HG03354 (cell line): Measurements from ENCODE around the gene GASK1A.

Experiments
- ATAC-seq: cut with Tn5 transposase; IDR thresholded peaks from one replicate; pipeline ENCODE4 v1.9.1; 2021; ENCODE audit warnings: mild to moderate bottlenecking; ENCODE audit not compliant: unreplicated experiment, poor library complexity, severe bottlenecking

Gene GASK1A

GRCh38 chr3:43011638-43012037 is 32.5 kb downstream of the GASK1A start:
- no peak for ATAC-seq

- ATAC-seq, result no peak
Measured at GRCh38 chr3:43012174-43012573, 33.1 kb downstream of the GASK1A start.

DNA sequence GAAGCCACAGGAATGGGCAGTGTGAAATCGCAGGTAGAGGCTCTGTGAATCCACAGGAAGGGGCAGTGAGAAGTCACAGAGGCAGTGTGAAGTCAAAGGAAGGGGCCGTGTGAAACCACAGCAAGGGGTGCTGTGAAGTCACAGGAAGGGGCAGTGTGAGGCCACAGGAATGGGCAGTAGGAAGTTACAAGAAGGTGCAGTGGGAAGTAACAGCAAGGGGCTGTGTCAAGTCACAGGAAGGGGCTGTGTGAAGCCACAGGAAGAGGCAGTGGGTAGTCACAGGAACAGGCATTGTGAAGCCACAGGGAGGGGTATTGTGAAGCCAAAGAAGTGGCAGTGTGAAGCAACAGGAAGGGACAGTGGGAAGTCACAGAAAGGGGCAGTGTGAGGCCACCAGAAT is 34.1 kb downstream of the GASK1A start:
- no peak for ATAC-seq

GRCh38 chr3:43013743-43014155 is 34.6 kb downstream of the GASK1A start:
- no peak for ATAC-seq

DNA sequence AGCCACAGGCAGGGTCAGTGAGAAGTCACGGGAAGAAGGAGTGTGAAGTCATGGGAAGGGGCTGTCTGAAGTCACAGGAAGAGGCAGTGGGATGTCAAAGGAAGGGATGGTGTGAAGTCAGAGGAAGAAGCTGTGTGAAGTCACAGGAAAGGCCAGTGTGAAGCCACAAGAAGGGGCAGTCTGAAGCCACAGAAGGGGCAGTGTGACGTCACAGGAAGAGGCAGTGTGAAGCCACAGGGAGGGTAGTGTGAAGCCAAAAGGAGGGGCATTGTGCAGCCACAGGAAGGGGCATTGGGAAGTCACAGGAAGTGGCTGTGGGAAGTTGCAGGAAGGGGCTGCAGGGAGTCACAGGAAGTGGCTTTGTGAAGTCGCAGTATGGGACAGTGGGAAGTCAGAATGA is 35.1 kb downstream of the GASK1A start:
- ATAC-seq, result no peak

- no peak for ATAC-seq
Measured at GRCh38 chr3:43014956-43015355, 35.8 kb downstream of the GASK1A start.

GRCh38 chr3:43015572-43015971 is 36.5 kb downstream of the GASK1A start:
- no peak for ATAC-seq

- ATAC-seq, result no peak
Measured at GRCh38 chr3:43015991-43016865, 37.1 kb downstream of the GASK1A start.

DNA sequence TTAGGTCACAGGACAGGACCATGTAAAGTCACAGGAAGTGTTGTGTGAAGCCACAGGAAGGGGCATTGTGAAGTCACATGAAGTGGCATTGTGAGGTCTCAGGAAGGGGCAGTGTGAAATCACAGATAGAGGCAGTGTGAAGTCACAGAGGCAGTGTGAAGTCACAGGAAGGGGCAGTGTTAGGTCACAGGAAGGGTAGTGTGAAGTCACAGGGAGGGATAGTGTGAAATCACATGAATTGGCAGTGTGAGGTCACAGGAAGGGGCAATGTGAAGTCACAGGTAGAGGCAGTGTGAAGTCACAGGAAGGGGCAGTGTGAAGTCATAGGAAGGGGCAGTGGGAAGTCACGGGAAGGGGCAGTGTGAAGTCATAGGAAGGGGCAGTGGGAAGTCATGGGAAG is 37.9 kb downstream of the GASK1A start:
- ATAC-seq, result no peak

DNA sequence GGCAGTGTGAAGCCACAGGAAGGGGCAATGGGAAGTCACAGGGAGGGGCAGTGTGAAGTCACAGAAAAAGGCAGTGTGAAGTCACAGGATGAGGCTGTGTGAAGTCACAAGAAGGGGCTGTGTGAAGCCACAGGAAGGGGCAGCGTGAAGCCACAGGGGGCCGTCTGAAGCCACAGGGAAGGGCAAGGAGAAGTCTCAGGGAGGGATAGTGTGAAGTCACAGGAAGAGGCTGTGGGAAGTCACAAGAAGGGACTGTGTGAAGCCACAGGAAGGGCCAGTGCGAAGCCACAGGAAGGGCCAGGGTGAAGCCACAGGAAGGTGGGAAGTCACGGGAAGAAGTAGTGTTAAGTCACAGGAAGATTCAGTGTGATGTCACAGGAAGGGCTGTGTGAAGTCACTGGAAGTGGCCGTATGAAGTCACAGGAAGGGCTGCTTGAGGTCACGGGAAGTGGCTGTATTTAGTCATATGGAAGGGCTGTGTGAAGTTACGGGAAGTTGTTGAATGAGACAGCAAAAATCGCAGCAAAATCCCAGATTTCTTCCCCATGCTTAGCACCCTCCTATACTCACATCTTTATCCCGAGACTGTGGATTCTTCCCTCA is 38.6 kb downstream of the GASK1A start:
- no peak for ATAC-seq

DNA sequence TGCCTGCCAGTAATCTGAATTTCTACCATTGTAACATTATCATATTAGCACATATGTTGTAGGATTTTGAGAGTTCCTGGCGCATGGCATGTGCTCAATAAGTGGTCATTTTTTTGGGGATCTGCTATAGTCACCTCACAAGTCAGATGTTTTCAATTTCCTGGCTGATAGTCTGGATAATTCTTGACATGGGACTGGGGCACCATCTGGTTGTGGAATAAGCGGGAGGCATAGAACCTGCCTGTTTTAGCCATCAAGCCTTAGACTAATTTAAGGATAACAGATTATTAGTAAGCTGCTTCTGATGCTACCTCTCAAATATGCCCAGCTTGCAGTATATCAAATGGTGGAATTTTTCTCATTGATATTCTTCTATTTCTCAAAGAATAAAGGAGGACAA is 39.1 kb downstream of the GASK1A start:
- no peak for ATAC-seq

DNA sequence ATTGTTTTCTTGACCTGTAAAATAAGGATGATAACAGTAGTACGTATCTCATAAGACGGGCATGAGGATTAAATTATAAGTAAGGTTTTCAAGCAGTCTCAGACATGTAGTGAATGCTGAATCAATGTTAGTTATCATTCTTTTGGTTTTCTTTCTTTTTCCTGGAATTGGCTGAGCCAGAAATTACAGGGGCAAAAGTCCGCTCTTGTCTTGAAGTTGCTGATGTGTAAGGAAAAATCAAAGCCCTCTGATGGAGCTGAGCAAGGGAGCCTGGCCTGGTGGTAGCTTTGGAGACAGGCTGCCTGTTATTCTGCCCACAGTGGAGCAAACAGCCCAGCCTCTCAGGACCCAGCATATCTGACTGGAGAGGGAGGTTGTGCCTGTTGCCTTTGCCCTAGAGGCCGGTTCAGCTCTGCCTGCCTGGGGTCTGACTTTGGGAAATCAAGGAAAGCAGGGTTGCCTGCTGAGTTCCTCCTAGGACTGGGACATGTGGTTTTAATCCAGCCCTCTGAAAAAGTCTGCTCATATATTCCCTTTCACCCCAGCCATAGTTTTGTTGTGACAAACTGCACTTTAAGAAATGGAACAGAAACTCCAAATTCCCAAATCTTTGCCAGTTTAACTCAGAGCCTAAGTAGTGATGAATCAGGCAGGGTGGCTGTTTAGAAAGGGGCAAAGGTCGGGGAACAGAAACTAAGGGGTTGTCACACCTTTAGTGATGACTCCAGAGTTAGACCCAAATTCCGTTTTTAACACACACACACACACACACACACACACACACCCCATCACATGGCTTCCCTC is 40.1 kb downstream of the GASK1A start:
- ATAC-seq, result no peak

DNA sequence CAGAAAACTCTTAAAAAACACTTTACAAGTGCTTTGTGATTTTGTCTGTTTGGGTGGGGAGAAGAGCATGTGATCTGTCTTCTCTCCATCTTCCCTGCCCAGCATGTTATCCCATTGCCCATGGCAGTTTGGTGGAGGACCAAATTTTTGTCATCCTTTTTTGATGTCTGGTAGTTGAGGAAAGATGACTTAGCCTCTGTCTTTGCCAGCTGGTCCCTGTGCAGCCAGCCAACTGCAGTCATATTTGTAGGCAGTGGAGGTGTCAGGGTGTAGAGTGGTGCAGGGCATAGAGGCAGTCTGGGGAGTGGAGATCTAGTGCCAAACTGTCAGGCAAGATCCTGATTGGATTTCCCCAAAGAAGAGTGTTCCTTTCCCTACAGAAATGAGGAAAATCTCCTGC is 40.7 kb downstream of the GASK1A start:
- no peak for ATAC-seq

DNA sequence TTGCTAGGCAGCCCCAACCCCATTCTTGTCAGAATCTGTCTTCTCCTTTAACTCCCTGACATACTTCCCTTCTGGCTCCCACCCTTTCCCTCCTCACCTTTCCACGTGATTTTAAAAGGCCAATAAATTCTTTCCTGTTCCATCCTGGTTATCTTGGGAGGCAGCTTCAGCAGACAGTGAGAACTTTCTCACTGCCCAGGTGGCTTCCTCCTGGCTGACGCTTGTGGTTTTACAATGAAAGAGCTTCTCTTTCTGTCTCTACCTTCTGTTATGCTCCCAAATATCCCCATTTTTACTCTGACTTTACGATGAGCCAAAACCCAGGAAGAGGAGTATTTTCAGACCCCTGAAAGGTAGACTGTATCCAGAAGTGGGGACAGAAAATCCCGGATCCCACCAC is 42.1 kb downstream of the GASK1A start:
- ATAC-seq, result no peak

DNA sequence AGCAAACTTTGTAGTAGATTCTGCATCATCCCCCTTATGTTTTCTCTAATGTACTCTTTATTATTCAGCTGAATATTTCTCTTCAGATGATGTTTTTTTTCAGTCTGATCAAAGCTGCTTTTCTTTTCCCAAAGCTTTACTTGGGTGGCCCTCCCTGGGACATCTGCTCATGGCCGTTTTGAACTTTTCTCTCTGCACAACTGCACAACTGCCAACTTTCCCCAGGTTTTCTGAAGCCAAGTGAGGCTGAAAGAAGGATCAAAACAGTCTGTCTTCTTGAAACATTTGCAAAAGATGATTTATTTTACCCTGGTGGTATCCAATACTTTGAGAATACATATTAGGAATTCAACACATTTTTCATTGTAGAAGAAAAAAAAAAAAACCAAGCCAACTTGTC is 43.0 kb downstream of the GASK1A start:
- no peak for ATAC-seq

- no peak for ATAC-seq
Measured at GRCh38 chr3:43023066-43023465, 44.0 kb downstream of the GASK1A start.

DNA sequence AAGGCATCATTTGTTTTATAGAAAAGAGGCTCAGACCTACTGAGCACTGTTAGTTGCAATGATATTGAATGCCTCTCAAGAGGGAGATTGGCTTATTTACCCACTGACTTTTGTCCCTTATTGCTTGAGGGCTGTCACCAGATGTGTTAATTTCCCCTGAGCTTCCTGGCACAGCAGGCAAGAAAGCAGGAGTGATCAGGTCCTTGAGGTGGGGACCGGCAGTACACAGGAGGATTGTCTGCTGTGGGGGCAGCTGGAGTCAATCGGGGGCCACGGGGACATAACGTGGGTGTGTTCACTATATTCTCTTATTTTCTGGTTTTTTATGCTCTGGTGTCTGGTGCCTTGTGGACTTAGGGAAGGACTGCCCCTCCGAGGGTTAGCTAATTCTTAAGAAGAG is 44.6 kb downstream of the GASK1A start:
- no peak for ATAC-seq

- ATAC-seq, result no peak
Measured at GRCh38 chr3:43024181-43024885, 45.2 kb downstream of the GASK1A start.

DNA sequence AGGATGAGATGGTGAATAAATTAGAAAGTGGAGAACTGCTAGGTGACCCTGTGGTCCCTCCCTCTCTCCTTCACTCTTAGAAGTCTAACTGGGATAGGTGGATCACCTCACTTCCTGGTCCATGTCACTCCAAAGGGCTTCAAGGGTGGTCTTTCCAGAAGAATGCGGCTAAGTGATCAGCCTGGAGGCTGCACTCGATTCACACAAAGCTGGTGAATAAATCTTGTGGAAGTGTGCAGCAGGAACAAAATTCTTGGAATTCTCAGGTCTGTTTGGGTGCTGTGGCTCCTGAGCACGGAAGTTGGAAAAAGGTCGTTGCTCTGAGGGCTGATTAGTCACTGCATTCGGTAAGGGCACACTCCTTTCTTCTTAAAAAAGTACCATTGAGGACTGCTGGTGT is 46.3 kb downstream of the GASK1A start:
- ATAC-seq, result no peak

DNA sequence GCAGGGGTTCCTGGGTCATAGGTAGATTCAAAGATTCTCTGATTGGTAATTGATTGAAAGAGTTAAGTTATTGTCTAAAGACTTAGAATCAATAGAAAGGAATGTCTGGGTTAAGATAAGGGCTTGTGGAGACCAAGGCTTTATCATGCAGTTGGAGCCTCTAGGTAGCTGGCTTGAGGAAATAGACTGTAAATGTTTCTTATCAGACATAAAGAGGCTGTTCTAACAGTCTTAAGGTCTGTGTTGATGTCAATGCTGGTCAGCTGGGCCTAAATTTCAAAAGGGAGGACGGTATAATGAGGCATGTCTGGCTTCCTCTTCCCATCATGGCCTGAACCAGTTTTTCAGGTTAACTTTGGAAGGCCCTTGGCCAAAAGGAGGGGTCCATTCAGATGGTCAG is 48.9 kb downstream of the GASK1A start:
- ATAC-seq, result no peak
